ENCODE data around the gene FHOD3. TPM values are rescaled to one million over a fixed set of nuclear protein-coding genes. Genes with fewer than 3 reads are reported as not detected.

Gene FHOD3
- total and polyA plus RNA-seq, 2 of the 8 experiments (the other 6 are each of a cell fraction or from before 2014, with no cell fraction given) = 9.7 to 10.5 TPM

GRCh38 chr18:36572135-36572856 lies 274.8 kb downstream of the FHOD3 start:
- CTCF ChIA-PET (ENCODE audit: partially characterized antibody) = interaction anchor here (0.7 to 2.7 kb wide), 43 partner anchors 9 to 384 kb away, joined by 3 to 21 read pairs (median 4); partner anchors contain the start of gene FHOD3
- TF ChIP-seq SP2 (IDR thresholded peaks at IDR 0.05; ENCODE audit: low read length) (no peak), ATF2 (IDR thresholded peaks at IDR 0.05; ENCODE audit: low read length) (no peak), TBP (IDR thresholded peaks at IDR 0.05; ENCODE audit: low read depth, low read length) (no peak), TCF12 (IDR thresholded peaks at IDR 0.05; ENCODE audit: low read depth, low read length) (no peak), CTCF (IDR thresholded peaks at IDR 0.05; ENCODE audit: control extremely low read depth in 1 of 3, insufficient read depth in 1 of 3, low read depth in 1 of 3, low read length in 3 of 3) (peak; percentile 6 to 63 (median 63)), E2F6 (IDR thresholded peaks at IDR 0.05) (no peak), SP4 (IDR thresholded peaks at IDR 0.05; ENCODE audit: low read length) (no peak), POLR2AphosphoS5 (IDR thresholded peaks at IDR 0.05; ENCODE audit: low read depth, low read length) (no peak)

More at GRCh38 chr18:36572135-36572856, 274.8 kb downstream of the FHOD3 start:
- Histone ChIP-seq H3K36me3 (ENCODE audit: control insufficient read depth in 2 of 4, insufficient read depth in 4 of 4, low read length in 3 of 4) (no peaks in the 10 kb centered on the region), H2BK5ac (ENCODE audit: low read depth, low read length) (no peak overlapping the region), H2BK120ac (replicated peaks; ENCODE audit: low read depth, low read length) (no peak overlapping the region), H3K79me1 (ENCODE audit: low read depth, low read length) (no peaks in the 10 kb centered on the region), H3K18ac (ENCODE audit: extremely low read depth, low read length) (no peak overlapping the region), H3K27ac (ENCODE audit: low read depth, low read length) (no peak overlapping the region), H4K8ac (ENCODE audit: extremely low read depth, insufficient read depth, low read length) (no peak overlapping the region), H2BK15ac (ENCODE audit: low read length) (no peak overlapping the region), H2AFZ (ENCODE audit: low read length) (0 out of 2 replicates have a peak overlapping the region, but pooled peaks have one; percentile 8), H3K56ac (replicated peaks; ENCODE audit: insufficient read length, low read depth, low read length) (no peak overlapping the region), H3K23me2 (ENCODE audit: low read depth, low read length) (no peaks in the 10 kb centered on the region), H4K20me1 (replicated peaks in 1 of 2; ENCODE audit: control insufficient read depth in 1 of 2, insufficient read depth in 2 of 2, low read length in 2 of 2) (no peaks in the 10 kb centered on the region), H3K27me3 (replicated peaks in 1 of 4; ENCODE audit: control insufficient read depth in 3 of 4, extremely low read depth in 1 of 4, insufficient read depth in 3 of 4, low read length in 3 of 4) (no peaks in the 10 kb centered on the region), H3K4ac (replicated peaks; ENCODE audit: insufficient read length, low read depth, low read length) (no peak overlapping the region), H3K4me1 (replicated peaks in 1 of 4; ENCODE audit: control insufficient read depth in 3 of 4, insufficient read depth in 4 of 4, low read length in 3 of 4) (peaks cover 0 to 4% (median 3%) of the 10 kb centered on the region in 4 experiments; a peak in 5 of 7 replicates), H2BK12ac (ENCODE audit: low read depth, low read length) (0 out of 2 replicates have a peak overlapping the region, but pooled peaks have one; percentile 27), H3K23ac (ENCODE audit: insufficient read length) (no peak overlapping the region), H3K4me3 (ENCODE audit: extremely low read depth in 1 of 4, insufficient read depth in 2 of 4, low read depth in 3 of 4, low read length in 4 of 4) (no peak overlapping the region), H3K4me2 (ENCODE audit: insufficient read depth in 1 of 2, low read depth in 2 of 2, low read length in 2 of 2) (no peak overlapping the region), H4K91ac (replicated peaks; ENCODE audit: insufficient read length, low read length) (no peak overlapping the region), H2AK5ac (ENCODE audit: low read depth, low read length) (no peak overlapping the region), H2BK20ac (ENCODE audit: low read length) (no peak overlapping the region), H3K9ac (replicated peaks in 1 of 4; ENCODE audit: extremely low read depth in 1 of 4, low read depth in 3 of 4, low read length in 3 of 4) (no peak overlapping the region), H4K5ac (ENCODE audit: insufficient read length, low read depth, low read length) (no peak overlapping the region), H3K9me3 (ENCODE audit: insufficient read depth in 2 of 2, low read depth in 1 of 2, low read length in 1 of 2) (no peaks in the 10 kb centered on the region), H3K79me2 (ENCODE audit: control insufficient read depth in 1 of 2, insufficient read depth in 2 of 2, low read length in 2 of 2) (no peaks in the 10 kb centered on the region), H3K14ac (ENCODE audit: insufficient read length) (no peak overlapping the region)
- FAIRE-seq = peak; percentile 58
- DNase-seq (ENCODE audit: low read depth in 1 of 2, low spot score in 2 of 2) = no peak
- 25% methylated on average over 10 of the region's 10 CpGs; no CpG with 5 or more reads in 1 of the 2 experiments for WGBS, 2 experiments (ENCODE audit: extremely low coverage in 1 of 2, insufficient coverage in 1 of 2, insufficient read length in 1 of 2, insufficient replicate concordance in 2 of 2, low coverage in 1 of 2, low lambda C conversion rate in 2 of 2, missing lambda C conversion rate in 1 of 2)
- POLR2A ChIA-PET (ENCODE audit: partially characterized antibody) = interaction anchor here (1.7 kb wide), 1 partner anchor 10 kb away, joined by 3 read pairs; no protein-coding TSS in a partner anchor
